RWPE1 (cell line): ENCODE data around the gene SPESP1.
"Not testable (repeated sequence)": the region's sequence is repeated elsewhere in the genome, so short reads cannot be mapped to it uniquely, and the experiment has no call there.

ENCODE experiments used
- CTCF ChIA-PET: fragments of 350-600 bp; sonication (Branson Sonifier 250); formaldehyde crosslinking; extraction: SDS; loops from one replicate; lab custom pipeline; 2021; lab: Yijun Ruan, JAX
- POLR2A ChIA-PET: fragments of 400-600 bp; formaldehyde crosslinking; extraction: SDS; loops from one replicate; lab custom pipeline; 2020; ENCODE audit warnings: antibody characterized with exemption; ENCODE audit not compliant: low non-redundant PET; lab: Yijun Ruan, JAX
- DNase-seq: peaks from one replicate; pipeline ENCODE4 v3.0.0; 2012; ENCODE audit warnings: low spot score
- H3K27ac ChIP-seq: fragments of 450-650 bp; 2 replicates; pipeline ENCODE4 v1.5.1; 2017
- CTCF ChIP-seq: fragments of 450-650 bp; conservative IDR thresholded peaks from 2 replicates; pipeline ENCODE4 v1.5.1; 2017; ENCODE audit warnings: low read depth, mild to moderate bottlenecking

Gene SPESP1

GRCh38 chr15:68939501-68939900 is 9.2 kb downstream of the SPESP1 start:
- no peak overlapping the region for H3K27ac ChIP-seq
- ChIA-PET POLR2A (no interaction called here), CTCF (interaction anchor here (0.6 kb wide), 1 partner anchor 286 kb away, joined by 3 read pairs; no protein-coding TSS in a partner anchor)
- TF ChIP-seq CTCF: no peak
- DNase-seq: no peak

GRCh38 chr15:68951813-68952212 is 21.5 kb downstream of the SPESP1 start:
- no peak overlapping the region for H3K27ac ChIP-seq
- no peak for TF ChIP-seq CTCF
- ChIA-PET POLR2A (no interaction called here), CTCF (no interaction called here)
- DNase-seq: no peak

GRCh38 chr15:68957696-68958095 is 27.4 kb downstream of the SPESP1 start:
- ChIA-PET POLR2A (no interaction called here), CTCF (no interaction called here)

GRCh38 chr15:68958597-68958996 is 28.3 kb downstream of the SPESP1 start:
- TF ChIP-seq CTCF: no peak
- ChIA-PET POLR2A (no interaction called here), CTCF (no interaction called here)
- no peak overlapping the region for H3K27ac ChIP-seq
- no peak for DNase-seq

More at GRCh38 chr15:68957696-68958095, 27.4 kb downstream of the SPESP1 start:
- no peak for DNase-seq
- TF ChIP-seq CTCF: no peak
- H3K27ac ChIP-seq: no peak overlapping the region

- ChIA-PET POLR2A (no interaction called here), CTCF (no interaction called here)
Observed at GRCh38 chr15:68962465-68962864, 32.1 kb downstream of the SPESP1 start.

GRCh38 chr15:68963719-68964118 is 33.4 kb downstream of the SPESP1 start:
- CTCF ChIA-PET: interaction anchor here (0.6 kb wide), 1 partner anchor 1763 kb away, joined by 3 read pairs; no protein-coding TSS in a partner anchor
- H3K27ac ChIP-seq, DNase-seq, POLR2A ChIA-PET: not testable (repeated sequence)

More at GRCh38 chr15:68962465-68962864, 32.1 kb downstream of the SPESP1 start:
- no peak for DNase-seq
- H3K27ac ChIP-seq: no peak overlapping the region
- no peak for TF ChIP-seq CTCF

- POLR2A ChIA-PET: no interaction called here
Observed at GRCh38 chr15:68966996-68967395, 36.7 kb downstream of the SPESP1 start.

More at GRCh38 chr15:68966996-68967395, 36.7 kb downstream of the SPESP1 start:
- CTCF ChIA-PET: no interaction called here
- no peak for TF ChIP-seq CTCF
- DNase-seq: no peak
- H3K27ac ChIP-seq: no peak overlapping the region
